ENCODE measurements around the gene DDR2.

- no peak for TF ChIP-seq POLR2AphosphoS5 (IDR thresholded peaks at IDR 0.05; ENCODE audit: low read depth, low read length)
- TF ChIP-seq CTCF (IDR thresholded peaks at IDR 0.05): no peak
Observed at GRCh38 chr1:162728573-162728972, 96.3 kb downstream of the DDR2 start.
